SK-N-SH treated with all-trans-retinoic acid at 6 μM for 48 hours (cell line): ENCODE measurements around the gene MAGEB4.
"Not testable (repeated sequence)": the region's sequence is repeated elsewhere in the genome, so short reads cannot be mapped to it uniquely, and the experiment has no call there.

Source experiments
- CSRNP3 ChIP-seq: fragments of 250-450 bp; sonication (Bioruptor Pico); IDR thresholded peaks from 2 replicates; pipeline ENCODE4 v1.5.1; 2021; ENCODE audit warnings: mild to moderate bottlenecking, moderate library complexity
- ISL1 ChIP-seq: fragments of 250-450 bp; sonication (Bioruptor Pico); IDR thresholded peaks from 2 replicates; pipeline ENCODE4 v2.1.2; 2022; ENCODE audit warnings: mild to moderate bottlenecking, moderate library complexity
- OSR1 ChIP-seq: fragments of 250-450 bp; sonication (Bioruptor Pico); IDR thresholded peaks from 2 replicates; pipeline ENCODE4 v1.8.0; 2022; ENCODE audit warnings: moderate library complexity, mild to moderate bottlenecking, inconsistent platforms
- PATZ1 ChIP-seq: fragments of 250-450 bp; sonication (Bioruptor Pico); IDR thresholded peaks from 2 replicates; pipeline ENCODE4 v1.8.0; 2020; ENCODE audit warnings: mild to moderate bottlenecking, moderate library complexity, borderline replicate concordance
- TSHZ2 ChIP-seq: fragments of 250-450 bp; sonication (Bioruptor Pico); IDR thresholded peaks from 2 replicates; pipeline ENCODE4 v1.5.0; 2020; ENCODE audit warnings: mild to moderate bottlenecking, moderate library complexity
- ZFP3 ChIP-seq: fragments of 250-450 bp; sonication (Bioruptor Pico); IDR thresholded peaks from 2 replicates; pipeline ENCODE4 v1.5.0; 2020; ENCODE audit warnings: mild to moderate bottlenecking, moderate library complexity

- not testable (repeated sequence) for TF ChIP-seq ZFP3 (CRISPR knock-in tag); CSRNP3 (CRISPR knock-in tag); ISL1 (CRISPR knock-in tag); PATZ1; OSR1 (CRISPR knock-in tag); TSHZ2
Observed at GRCh38 chrX:30193910-30194309, 47.9 kb upstream of the MAGEB4 start.
